IPS-18c (cell line): ENCODE data around the gene APOLD1.
"Not testable (repeated sequence)": the region's sequence is repeated elsewhere in the genome, so short reads cannot be mapped to it uniquely, and the experiment has no call there.

Source experiments
- H3K4me3 ChIP-seq: 2 replicates; pipeline ENCODE4 v1.7.0; 2013; ENCODE audit warnings: low read depth, mild to moderate bottlenecking, low read length, moderate library complexity; ENCODE audit not compliant: insufficient read depth
- H3K9me3 ChIP-seq: one replicate; pipeline ENCODE4 v1.6.1; 2013; ENCODE audit warnings: mild to moderate bottlenecking, low read length, moderate library complexity; ENCODE audit not compliant: control insufficient read depth, insufficient read depth

Gene APOLD1

GRCh38 chr12:12819752-12820311 is 34.4 kb downstream of the APOLD1 start:
- no peak overlapping the region for H3K4me3 ChIP-seq
- no peaks in the 10 kb centered on the region for H3K9me3 ChIP-seq

DNA sequence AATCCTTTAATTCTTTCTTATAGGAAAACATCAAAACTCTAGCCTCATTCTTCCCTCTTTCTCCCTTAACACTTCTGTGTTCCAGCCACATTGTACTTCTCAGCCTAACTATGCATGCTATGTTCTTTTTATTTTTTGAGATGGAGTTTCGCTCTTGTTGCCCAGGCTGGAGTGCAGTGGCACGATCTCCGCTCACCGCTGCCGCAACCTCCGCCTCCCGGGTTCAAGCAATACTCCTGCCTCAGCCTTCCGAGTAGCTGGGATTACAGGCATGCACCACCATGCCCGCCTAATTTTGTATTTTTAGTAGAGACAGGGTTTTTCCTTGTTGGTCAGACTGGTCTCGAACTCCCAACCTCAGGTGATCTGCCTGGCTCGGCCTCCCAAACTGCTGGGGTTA is 34.9 kb downstream of the APOLD1 start:
- H3K4me3 ChIP-seq, H3K9me3 ChIP-seq: not testable (repeated sequence)

DNA sequence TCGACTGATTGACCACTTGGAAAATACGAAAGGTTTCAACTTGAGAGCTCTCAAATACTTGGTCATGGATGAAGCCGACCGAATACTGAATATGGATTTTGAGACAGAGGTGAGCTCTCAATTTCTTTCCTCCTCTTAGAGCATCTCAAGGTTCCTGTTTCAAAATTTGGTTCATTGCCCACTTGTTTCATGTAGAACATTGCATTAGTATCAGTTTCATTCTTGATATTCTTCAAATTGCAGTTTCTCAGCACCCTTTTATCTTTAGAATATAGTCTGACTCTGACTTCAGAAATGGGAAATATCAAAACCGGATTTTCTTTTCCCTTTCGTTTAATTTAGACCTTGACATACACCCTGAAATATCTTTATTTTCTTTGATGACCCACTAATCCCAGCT is 36.5 kb downstream of the APOLD1 start:
- H3K4me3 ChIP-seq: no peak overlapping the region
- H3K9me3 ChIP-seq: no peaks in the 10 kb centered on the region

DNA sequence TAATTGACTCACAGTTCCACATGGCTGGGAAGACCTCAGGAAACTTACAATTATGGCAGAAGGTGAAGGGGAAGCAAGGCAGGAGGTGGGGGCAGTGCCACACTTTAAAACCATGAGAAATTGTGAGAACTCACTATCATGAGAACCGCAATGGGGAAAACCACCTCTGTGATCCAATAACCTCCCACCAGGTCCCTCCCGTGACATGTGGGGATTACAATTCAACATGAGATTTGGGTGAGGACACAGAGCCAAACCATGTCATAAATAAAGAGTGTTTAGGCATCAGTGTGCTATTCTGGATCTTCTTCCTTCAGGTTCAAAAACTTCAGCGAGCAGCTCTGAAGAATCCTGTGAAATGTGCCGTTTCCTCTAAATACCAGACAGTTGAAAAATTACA is 37.4 kb downstream of the APOLD1 start:
- H3K9me3 ChIP-seq: no peaks in the 10 kb centered on the region

GRCh38 chr12:12823300-12823699 is 37.8 kb downstream of the APOLD1 start:
- no peaks in the 10 kb centered on the region for H3K9me3 ChIP-seq
- no peak overlapping the region for H3K4me3 ChIP-seq

More for the DNA sequence above, 37.4 kb downstream of the APOLD1 start:
- H3K4me3 ChIP-seq: no peak overlapping the region

DNA sequence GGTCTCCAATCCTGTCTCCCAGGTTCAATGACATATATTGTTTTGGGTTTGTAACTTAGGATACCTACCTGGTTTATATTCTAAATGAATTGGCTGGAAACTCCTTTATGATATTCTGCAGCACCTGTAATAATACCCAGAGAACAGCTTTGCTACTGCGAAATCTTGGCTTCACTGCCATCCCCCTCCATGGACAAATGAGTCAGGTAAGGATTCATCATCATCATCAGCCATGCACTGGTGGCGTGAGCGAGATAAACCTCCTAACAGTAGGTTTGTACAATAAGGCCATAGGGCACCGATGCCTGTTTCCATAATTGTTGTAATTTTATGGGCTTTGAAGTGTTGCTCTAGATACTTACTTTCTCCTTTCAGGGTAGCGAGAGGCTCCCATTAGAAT is 38.4 kb downstream of the APOLD1 start:
- no peaks in the 10 kb centered on the region for H3K9me3 ChIP-seq
- no peak overlapping the region for H3K4me3 ChIP-seq

DNA sequence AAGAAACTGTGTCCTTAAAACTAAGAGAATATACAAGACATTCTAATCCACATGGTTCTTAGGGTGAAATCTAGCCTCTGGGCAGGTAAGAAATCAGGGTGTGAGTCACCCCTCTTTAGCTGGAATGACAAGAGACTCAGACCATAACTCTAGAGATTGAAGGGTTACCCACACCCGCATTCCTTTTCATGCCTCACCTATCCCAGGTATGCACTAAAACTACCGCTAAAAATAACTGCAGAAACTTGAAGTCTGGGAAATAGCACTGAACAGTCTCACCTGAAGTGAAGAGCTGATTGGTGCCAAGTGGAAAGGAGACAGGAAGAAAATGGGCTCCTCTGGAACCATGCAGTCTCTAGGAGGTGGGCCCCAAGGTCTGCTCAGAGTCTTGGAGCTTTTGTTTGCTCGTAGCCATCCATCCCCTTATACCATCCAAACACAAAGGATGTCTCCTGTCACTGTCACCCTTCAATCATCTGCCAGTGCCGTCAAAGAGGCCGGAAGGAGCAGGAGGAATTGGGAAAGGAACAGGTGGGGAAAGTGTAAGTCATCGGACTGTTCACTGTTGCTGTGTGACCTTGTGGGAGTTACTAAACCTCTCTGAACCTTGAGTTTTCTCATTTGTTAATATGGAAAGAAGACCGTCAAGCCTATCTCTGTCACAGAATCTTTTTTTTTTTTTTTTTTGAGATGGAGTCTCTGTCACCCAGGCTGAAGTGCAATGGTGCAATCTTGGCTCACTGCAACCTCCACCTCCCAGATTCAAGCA is 50.1 kb downstream of the APOLD1 start:
- H3K4me3 ChIP-seq: no peak overlapping the region

DNA sequence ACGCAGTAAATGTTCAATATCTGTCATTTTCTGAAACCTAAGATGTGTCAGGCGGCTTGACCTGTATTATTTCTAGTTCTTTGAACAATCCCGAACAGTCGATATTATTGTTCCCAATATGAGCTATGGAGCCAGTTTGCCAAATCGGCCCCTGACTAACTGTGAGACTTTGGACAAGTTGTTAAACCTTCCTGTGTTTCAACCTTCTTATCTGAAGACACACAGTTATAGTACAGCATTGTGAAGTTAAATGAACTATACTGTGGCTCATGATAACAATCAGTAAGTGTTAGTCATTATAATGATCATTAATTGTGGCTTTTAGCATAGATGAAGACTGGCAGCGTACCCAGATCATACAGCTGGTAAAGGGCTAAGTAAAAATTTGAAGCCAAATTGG is 51.1 kb downstream of the APOLD1 start:
- H3K4me3 ChIP-seq: no peak overlapping the region
- no peaks in the 10 kb centered on the region for H3K9me3 ChIP-seq

More for the DNA sequence above, 50.1 kb downstream of the APOLD1 start:
- no peaks in the 10 kb centered on the region for H3K9me3 ChIP-seq

GRCh38 chr12:12837025-12837812 is 51.8 kb downstream of the APOLD1 start:
- H3K9me3 ChIP-seq: no peaks in the 10 kb centered on the region
- H3K4me3 ChIP-seq: no peak overlapping the region

DNA sequence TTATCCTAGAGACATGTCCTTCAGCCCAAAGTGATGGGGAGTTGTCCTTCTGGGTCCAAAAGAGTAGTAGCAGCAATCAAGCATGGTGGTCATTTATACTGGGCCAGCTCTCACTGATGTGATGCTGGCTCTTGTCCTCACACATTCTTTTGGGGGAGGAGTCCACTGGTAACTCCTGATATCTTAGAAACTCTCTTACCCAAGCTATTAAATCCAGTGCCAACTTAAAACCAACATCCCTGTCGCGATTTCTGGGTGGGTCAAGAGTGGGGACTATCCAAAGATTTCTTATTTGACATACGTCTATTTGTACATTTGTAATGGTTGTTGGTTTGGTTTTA is 52.3 kb downstream of the APOLD1 start:
- H3K9me3 ChIP-seq: no peaks in the 10 kb centered on the region
- no peak overlapping the region for H3K4me3 ChIP-seq

GRCh38 chr12:12839003-12839395 is 53.5 kb downstream of the APOLD1 start:
- Histone ChIP-seq H3K9me3 (no peaks in the 10 kb centered on the region), H3K4me3 (no peak overlapping the region)

- H3K4me3 ChIP-seq, H3K9me3 ChIP-seq: not testable (repeated sequence)
Observed at GRCh38 chr12:12839439-12839838, 54.0 kb downstream of the APOLD1 start.

- no peak overlapping the region for H3K4me3 ChIP-seq
Observed at GRCh38 chr12:12839873-12840579, 54.6 kb downstream of the APOLD1 start.

GRCh38 chr12:12840580-12840899 is 55.1 kb downstream of the APOLD1 start:
- no peaks in the 10 kb centered on the region for H3K9me3 ChIP-seq

More at GRCh38 chr12:12839873-12840579, 54.6 kb downstream of the APOLD1 start:
- H3K9me3 ChIP-seq: no peaks in the 10 kb centered on the region

More at GRCh38 chr12:12840580-12840899, 55.1 kb downstream of the APOLD1 start:
- H3K4me3 ChIP-seq: no peak overlapping the region
